Type B pancreatic cell (in vitro differentiated cells): ENCODE measurements around the gene NLGN1. TPM values are rescaled to one million over a fixed set of nuclear protein-coding genes. Genes with fewer than 3 reads are reported as not detected.

Source experiments
- DNase-seq: peaks from one replicate; pipeline ENCODE4 v3.0.0; 2021; ENCODE audit warnings: mixed read lengths; ENCODE audit not compliant: unreplicated experiment; ENCODE audit errors: extremely low spot score
- H3K27ac Mint-ChIP-seq: 2 replicates; pipeline ENCODE4 v1.8.0; 2021; ENCODE audit warnings: mild to moderate bottlenecking, mixed read lengths
- H3K27me3 Mint-ChIP-seq: 2 replicates; pipeline ENCODE4 v1.8.0; 2021; ENCODE audit warnings: mixed read lengths
- H3K36me3 Mint-ChIP-seq: 2 replicates; pipeline ENCODE4 v1.8.0; 2021; ENCODE audit warnings: mixed read lengths
- H3K4me1 Mint-ChIP-seq: one replicate; pipeline ENCODE4 v1.8.0; 2021; ENCODE audit warnings: mixed read lengths; ENCODE audit not compliant: unreplicated experiment
- H3K4me3 Mint-ChIP-seq: 2 replicates; pipeline ENCODE4 v1.8.0; 2021; ENCODE audit warnings: mild to moderate bottlenecking, mixed read lengths
- H3K9me3 Mint-ChIP-seq: 2 replicates; pipeline ENCODE4 v1.8.0; 2021; ENCODE audit warnings: mixed read lengths
- total RNA-seq: library from RNA; stranded (reverse); gene quantifications from 2 replicates; pipeline ENCODE4 v1.2.1, GENCODE V29; 2021; ENCODE audit warnings: low replicate concordance
- TF ChIP-seq, protein P1 (sequence below): fragments of 200-600 bp; sonication (generic); conservative IDR thresholded peaks from 2 replicates; pipeline ENCODE4 v1.5.0; 2021; ENCODE audit warnings: antibody characterized with exemption, mild to moderate bottlenecking

NLGN1 gene
- total RNA-seq, 1 donor from 2014 or later: 12.6 TPM

GRCh38 chr3:173916799-173917198 is 519.3 kb downstream of the NLGN1 start:
- H3K4me1 Mint-ChIP-seq: peaks cover 25% of the 10 kb centered on the region
- no peaks in the 10 kb centered on the region for H3K36me3 Mint-ChIP-seq
- H3K27ac Mint-ChIP-seq: no peak overlapping the region
- H3K4me3 Mint-ChIP-seq: no peak overlapping the region
- H3K27me3 Mint-ChIP-seq: no peaks in the 10 kb centered on the region
- no peak for DNase-seq
- H3K9me3 Mint-ChIP-seq: no peaks in the 10 kb centered on the region
- TF ChIP-seq, protein P1, sequence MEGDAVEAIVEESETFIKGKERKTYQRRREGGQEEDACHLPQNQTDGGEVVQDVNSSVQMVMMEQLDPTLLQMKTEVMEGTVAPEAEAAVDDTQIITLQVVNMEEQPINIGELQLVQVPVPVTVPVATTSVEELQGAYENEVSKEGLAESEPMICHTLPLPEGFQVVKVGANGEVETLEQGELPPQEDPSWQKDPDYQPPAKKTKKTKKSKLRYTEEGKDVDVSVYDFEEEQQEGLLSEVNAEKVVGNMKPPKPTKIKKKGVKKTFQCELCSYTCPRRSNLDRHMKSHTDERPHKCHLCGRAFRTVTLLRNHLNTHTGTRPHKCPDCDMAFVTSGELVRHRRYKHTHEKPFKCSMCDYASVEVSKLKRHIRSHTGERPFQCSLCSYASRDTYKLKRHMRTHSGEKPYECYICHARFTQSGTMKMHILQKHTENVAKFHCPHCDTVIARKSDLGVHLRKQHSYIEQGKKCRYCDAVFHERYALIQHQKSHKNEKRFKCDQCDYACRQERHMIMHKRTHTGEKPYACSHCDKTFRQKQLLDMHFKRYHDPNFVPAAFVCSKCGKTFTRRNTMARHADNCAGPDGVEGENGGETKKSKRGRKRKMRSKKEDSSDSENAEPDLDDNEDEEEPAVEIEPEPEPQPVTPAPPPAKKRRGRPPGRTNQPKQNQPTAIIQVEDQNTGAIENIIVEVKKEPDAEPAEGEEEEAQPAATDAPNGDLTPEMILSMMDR: no peak

DNA sequence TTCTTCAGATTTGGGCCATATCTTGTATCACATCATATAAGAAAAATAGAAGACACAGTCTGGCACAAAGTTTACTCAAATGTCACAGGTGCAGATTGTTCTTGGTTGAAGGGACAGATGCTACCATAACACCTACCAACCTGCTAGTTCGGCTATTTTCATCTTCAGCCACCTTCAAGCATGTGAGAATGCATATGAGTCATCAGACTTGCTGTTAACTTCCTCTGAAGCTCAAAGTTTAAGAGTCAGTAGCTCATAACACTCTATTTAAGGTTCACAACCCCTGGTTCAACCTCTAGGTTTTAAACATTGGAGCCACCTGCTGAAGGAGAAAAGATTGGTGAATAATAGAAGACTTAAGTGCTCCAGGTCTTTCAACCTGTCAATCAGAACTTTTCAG is 522.8 kb downstream of the NLGN1 start:
- Mint-ChIP-seq H3K36me3 (no peaks in the 10 kb centered on the region), H3K4me1 (no peaks in the 10 kb centered on the region), H3K4me3 (no peak overlapping the region), H3K27me3 (no peaks in the 10 kb centered on the region), H3K27ac (no peak overlapping the region), H3K9me3 (no peaks in the 10 kb centered on the region)
- TF ChIP-seq, protein P1: no peak
- no peak for DNase-seq

GRCh38 chr3:173921732-173922131 is 524.2 kb downstream of the NLGN1 start:
- TF ChIP-seq, protein P1: no peak
- no peak for DNase-seq
- Mint-ChIP-seq H3K27me3 (no peaks in the 10 kb centered on the region), H3K4me3 (no peak overlapping the region), H3K4me1 (no peaks in the 10 kb centered on the region), H3K9me3 (no peaks in the 10 kb centered on the region), H3K27ac (no peak overlapping the region), H3K36me3 (no peaks in the 10 kb centered on the region)

GRCh38 chr3:173923204-173923603 is 525.7 kb downstream of the NLGN1 start:
- TF ChIP-seq, protein P1: no peak
- no peak for DNase-seq
- Mint-ChIP-seq H3K9me3 (no peaks in the 10 kb centered on the region), H3K4me3 (no peak overlapping the region), H3K4me1 (no peaks in the 10 kb centered on the region), H3K27ac (no peak overlapping the region), H3K27me3 (no peaks in the 10 kb centered on the region), H3K36me3 (no peaks in the 10 kb centered on the region)

DNA sequence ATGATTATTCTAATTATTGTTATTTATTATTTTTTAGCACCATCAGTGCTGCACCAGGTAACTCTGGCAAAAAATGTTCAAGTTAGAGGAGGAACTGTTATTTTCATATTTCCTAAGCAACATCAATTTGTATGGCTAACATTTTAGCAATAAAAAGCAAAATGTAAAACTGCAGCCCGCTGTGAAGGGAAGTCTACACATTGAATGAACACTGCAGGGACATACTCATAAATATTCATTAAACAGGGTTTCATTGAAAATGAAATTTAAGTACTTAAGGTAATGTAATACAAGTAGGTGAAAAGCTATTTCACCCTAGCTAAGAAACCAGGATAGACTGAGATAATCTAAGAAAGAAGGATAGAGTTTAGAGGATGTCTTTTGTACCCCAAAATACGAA is 532.7 kb downstream of the NLGN1 start:
- no peak overlapping the region for H3K27ac Mint-ChIP-seq
- H3K4me1 Mint-ChIP-seq: peaks cover 5% of the 10 kb centered on the region
- H3K4me3 Mint-ChIP-seq: no peak overlapping the region
- no peaks in the 10 kb centered on the region for H3K36me3 Mint-ChIP-seq
- H3K9me3 Mint-ChIP-seq: no peaks in the 10 kb centered on the region
- TF ChIP-seq, protein P1: no peak
- H3K27me3 Mint-ChIP-seq: no peaks in the 10 kb centered on the region
- no peak for DNase-seq

DNA sequence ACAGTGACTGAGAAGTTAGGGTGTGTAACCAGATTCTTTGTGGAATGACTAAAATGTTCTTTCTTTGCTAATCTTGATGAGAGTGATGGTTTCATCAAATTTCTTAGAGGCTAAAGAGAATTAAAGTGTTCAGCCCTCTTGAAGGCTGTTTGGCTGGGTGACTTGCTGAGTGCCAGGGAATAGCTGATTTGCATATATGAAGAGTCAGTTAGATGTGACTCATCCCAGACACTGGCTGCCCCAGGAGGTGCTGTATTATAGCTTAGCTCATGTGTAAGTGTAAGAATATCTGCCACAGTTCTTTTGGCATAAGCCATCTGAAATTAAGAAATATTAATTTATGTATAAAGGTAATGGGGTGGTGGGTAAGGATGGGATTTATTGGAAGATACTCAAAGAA is 535.1 kb downstream of the NLGN1 start:
- no peak overlapping the region for H3K4me3 Mint-ChIP-seq
- TF ChIP-seq, protein P1: no peak
- no peaks in the 10 kb centered on the region for H3K9me3 Mint-ChIP-seq
- no peaks in the 10 kb centered on the region for H3K27me3 Mint-ChIP-seq
- H3K4me1 Mint-ChIP-seq: peaks cover 5% of the 10 kb centered on the region
- no peak overlapping the region for H3K27ac Mint-ChIP-seq
- DNase-seq: no peak
- no peaks in the 10 kb centered on the region for H3K36me3 Mint-ChIP-seq
